A549 (cell line): ENCODE measurements around the gene PIGN. TPM values are rescaled to one million over a fixed set of nuclear protein-coding genes. Genes with fewer than 3 reads are reported as not detected.

ENCODE experiments used
- ATAC-seq, 2 experiments: fragments of 200-7000 bp in 1 of 2; fragments of >200 bp in 1 of 2; cut with Nextera tagmentation in 1 of 2; cut with Tn5 transposase in 1 of 2; 3 replicates each; pipeline versions ENCODE4 v1.8.0 to v1.9.1; 2018 to 2020; ENCODE audit warnings: mild to moderate bottlenecking in 1 of 2, moderate library complexity in 1 of 2
- CTCF ChIA-PET: fragments of 300-600 bp; sonication (Branson Sonifier 250); formaldehyde crosslinking; extraction: SDS; loops from one replicate; lab custom pipeline; 2021; ENCODE audit warnings: antibody characterized with exemption, inconsistent platforms; lab: Yijun Ruan, JAX
- POLR2A ChIA-PET: fragments of 350-600 bp; formaldehyde crosslinking; extraction: SDS; loops from one replicate; lab custom pipeline; 2021; ENCODE audit warnings: antibody characterized with exemption, inconsistent platforms; lab: Yijun Ruan, JAX
- DNase-seq, 2 experiments: peaks; one replicate each; pipeline versions ENCODE4 v3.0.0 to v3.0.0-alpha.2; 2011 to 2016; ENCODE audit warnings: low read depth in 1 of 2, low spot score in 1 of 2
- FAIRE-seq: peaks from 2 replicates; lab custom pipeline; 2011; peaks lifted over from hg19 to GRCh38; lab: Jason Lieb, UNC
- H3K27ac ChIP-seq, 2 experiments: fragments of >200 bp; sonication (Bioruptor Twin); formaldehyde crosslinking; 3 replicates each; pipeline ENCODE4 v1.5.1; 2016 to 2017
- H3K4me1 ChIP-seq: fragments of >200 bp; sonication (Bioruptor Twin); formaldehyde crosslinking; 3 replicates; pipeline ENCODE4 v1.6.1; 2016
- H3K4me2 ChIP-seq: fragments of >200 bp; sonication (Bioruptor Twin); formaldehyde crosslinking; 3 replicates; pipeline ENCODE4 v1.6.1; 2016
- H3K4me3 ChIP-seq: fragments of >200 bp; sonication (Bioruptor Twin); formaldehyde crosslinking; 3 replicates; pipeline ENCODE4 v1.5.1; 2016
- H3K9me3 ChIP-seq: fragments of >200 bp; sonication (Bioruptor Twin); formaldehyde crosslinking; 3 replicates; pipeline ENCODE4 v1.6.1; 2016
- ATOH8 ChIP-seq: fragments of 250-450 bp; sonication (Bioruptor Pico); IDR thresholded peaks from 2 replicates; pipeline ENCODE4 v1.5.0; 2020; ENCODE audit warnings: low read depth, mild to moderate bottlenecking, moderate library complexity
- EHF ChIP-seq: fragments of 250-450 bp; sonication (Bioruptor Pico); IDR thresholded peaks from 2 replicates; pipeline ENCODE4 v1.5.0; 2020; ENCODE audit warnings: mild to moderate bottlenecking
- EP300 ChIP-seq, 2 experiments: fragments of >200 bp; sonication (Bioruptor Twin); formaldehyde crosslinking; IDR thresholded peaks; 2 replicates in 1 of 2; 3 replicates in 1 of 2; pipeline ENCODE4 v1.6.1; 2016 to 2017
- FOSB ChIP-seq: fragments of 250-450 bp; sonication (Bioruptor Pico); IDR thresholded peaks from 2 replicates; pipeline ENCODE4 v1.5.0; 2020; ENCODE audit warnings: mild to moderate bottlenecking, moderate library complexity
- GATA3 ChIP-seq: IDR thresholded peaks from 2 replicates; pipeline ENCODE4 v1.6.1; 2012; ENCODE audit warnings: borderline replicate concordance
- HEYL ChIP-seq: fragments of 250-450 bp; sonication (Bioruptor Pico); IDR thresholded peaks from 2 replicates; pipeline ENCODE4 v1.8.0; 2021; ENCODE audit warnings: mild to moderate bottlenecking, moderate library complexity
- HMGXB4 ChIP-seq: fragments of 250-450 bp; sonication (Bioruptor Pico); IDR thresholded peaks from 2 replicates; pipeline ENCODE4 v1.5.0; 2021; ENCODE audit warnings: mild to moderate bottlenecking, moderate library complexity, borderline replicate concordance
- HOXA7 ChIP-seq: fragments of 250-450 bp; sonication (Bioruptor Pico); IDR thresholded peaks from 2 replicates; pipeline ENCODE4 v1.5.0; 2020; ENCODE audit warnings: mild to moderate bottlenecking, moderate library complexity
- HOXB5 ChIP-seq: fragments of 250-450 bp; sonication (Bioruptor Pico); IDR thresholded peaks from 2 replicates; pipeline ENCODE4 v1.5.0; 2020; ENCODE audit warnings: mild to moderate bottlenecking, moderate library complexity
- JUN ChIP-seq, 2 experiments: fragments of >200 bp; sonication (Bioruptor Twin); formaldehyde crosslinking; IDR thresholded peaks; 2 replicates in 1 of 2; 3 replicates in 1 of 2; pipeline ENCODE4 v1.6.1; 2016 to 2017
- JUNB ChIP-seq: fragments of >200 bp; sonication (Bioruptor Twin); formaldehyde crosslinking; IDR thresholded peaks from 2 replicates; pipeline ENCODE4 v1.6.1; 2016
- KDM5A ChIP-seq: fragments of 200-600 bp; sonication (generic); IDR thresholded peaks from 2 replicates; pipeline ENCODE4 v1.6.1; 2016; ENCODE audit warnings: antibody characterized with exemption, mild to moderate bottlenecking
- MAFK ChIP-seq: fragments of 450-650 bp; IDR thresholded peaks from 2 replicates; pipeline ENCODE4 v1.6.1; 2014; ENCODE audit not compliant: partially characterized antibody
- MYC ChIP-seq: IDR thresholded peaks from 2 replicates; pipeline ENCODE4 v1.6.1; 2012; ENCODE audit warnings: mild to moderate bottlenecking, inconsistent platforms, low read length, improper control_type of control experiment, borderline replicate concordance
- NR3C1 ChIP-seq: fragments of >200 bp; sonication (Bioruptor Twin); formaldehyde crosslinking; IDR thresholded peaks from 3 replicates; pipeline ENCODE4 v1.6.1; 2017
- PBX3 ChIP-seq: IDR thresholded peaks from 2 replicates; pipeline ENCODE4 v1.6.1; 2012
- PHF8 ChIP-seq: fragments of 200-600 bp; sonication (generic); IDR thresholded peaks from 2 replicates; pipeline ENCODE4 v1.6.1; 2016; ENCODE audit warnings: low read depth, mild to moderate bottlenecking, antibody characterized with exemption, moderate library complexity, borderline replicate concordance
- POLR2AphosphoS2 ChIP-seq: conservative IDR thresholded peaks from 2 replicates; pipeline ENCODE4 v1.6.1; 2012; ENCODE audit warnings: low read length, improper control_type of control experiment, inconsistent platforms
- RAD21 ChIP-seq, 2 experiments: fragments of >200 bp in 1 of 2; sonication (Bioruptor Twin) in 1 of 2; formaldehyde crosslinking in 1 of 2; IDR thresholded peaks in 1 of 2; conservative IDR thresholded peaks in 1 of 2; 2 replicates in 1 of 2; 3 replicates in 1 of 2; pipeline ENCODE4 v1.6.1; 2012 to 2018; ENCODE audit warnings: inconsistent platforms in 1 of 2
- SREBF2 ChIP-seq: fragments of 450-650 bp; IDR thresholded peaks from 2 replicates; pipeline ENCODE4 v1.6.1; 2014; ENCODE audit warnings: mild to moderate bottlenecking, moderate library complexity
- TP53 ChIP-seq: fragments of 250-450 bp; sonication (Bioruptor Pico); IDR thresholded peaks from 2 replicates; pipeline ENCODE4 v1.5.0; 2021; ENCODE audit warnings: mild to moderate bottlenecking, moderate library complexity
- USF2 ChIP-seq: fragments of 450-650 bp; IDR thresholded peaks from 2 replicates; pipeline ENCODE4 v1.6.1; 2014; ENCODE audit warnings: antibody characterized with exemption
- ZFP36 ChIP-seq: fragments of 450-650 bp; IDR thresholded peaks from 2 replicates; pipeline ENCODE4 v1.6.1; 2014; ENCODE audit warnings: borderline replicate concordance; ENCODE audit not compliant: partially characterized antibody
- ZNF302 ChIP-seq: fragments of 250-450 bp; sonication (Bioruptor Pico); IDR thresholded peaks from 2 replicates; pipeline ENCODE4 v1.9.0; 2021; ENCODE audit warnings: inconsistent platforms, mild to moderate bottlenecking, moderate library complexity
- ZSCAN20 ChIP-seq: fragments of 250-450 bp; sonication (Bioruptor Pico); IDR thresholded peaks from 2 replicates; pipeline ENCODE4 v1.8.0; 2022; ENCODE audit warnings: mild to moderate bottlenecking, moderate library complexity
- WGBS: methylation state at CpG from one replicate; pipeline ENCODE4 v1.1.6; 2017; ENCODE audit errors: missing lambda C conversion rate; 5-methylcytosine and 5-hydroxymethylcytosine counted together
- polyA plus RNA-seq, 4 experiments: library from polyadenylated mRNA; depleted of rRNA in 3 of 4; stranded (reverse); fragments of >200 nt; fragmentation: RNase III in 1 of 4; extraction: RNeasy Plus Mini Kit Qiagen cat#74134 plus additional on column Dnase treatment in 1 of 4; gene quantifications; 2 replicates in 3 of 4; 3 replicates in 1 of 4; pipeline ENCODE4 v1.2.3, GENCODE V29; 2011 to 2017

PIGN gene
- polyA plus RNA-seq, 2 of the 4 experiments (the other 2 are of a cell fraction): 12.9 to 37.0 TPM

GRCh38 chr18:62071071-62071470 is 115.8 kb downstream of the PIGN start:
- H3K4me3 ChIP-seq: no peak overlapping the region
- TF ChIP-seq FOSB (CRISPR knock-in tag): no peak
- TF ChIP-seq, all 56 proteins: peak for 0
- ATAC-seq: no peak
- WGBS: 92% methylated on average over 4 of the region's 4 CpGs
- FAIRE-seq: no peak
- no peak for DNase-seq
- Histone ChIP-seq H3K4me1 (no peaks in the 10 kb centered on the region), H3K9me3 (no peaks in the 10 kb centered on the region), H3K27ac (no peak overlapping the region), H3K4me2 (no peak overlapping the region)
- ChIA-PET POLR2A (no interaction called here), CTCF (no interaction called here)

GRCh38 chr18:62070302-62070701 is 116.6 kb downstream of the PIGN start:
- Histone ChIP-seq H3K4me3 (no peak overlapping the region), H3K9me3 (no peaks in the 10 kb centered on the region), H3K4me2 (no peak overlapping the region), H3K27ac (no peak overlapping the region), H3K4me1 (no peaks in the 10 kb centered on the region)
- ChIA-PET POLR2A (no interaction called here), CTCF (no interaction called here)
- TF ChIP-seq USF2 (no peak), MYC (no peak), HEYL (no peak), ZFP36 (no peak), GATA3 (no peak), HOXA7 (no peak), SREBF2 (no peak), PHF8 (no peak), EHF (CRISPR knock-in tag) (no peak), RAD21 (conservative IDR thresholded peaks at IDR 0.05 in 1 of 2, IDR thresholded peaks at IDR 0.05 in 1 of 2) (no peak), JUNB (no peak), MAFK (no peak), HOXB5 (CRISPR knock-in tag) (no peak), HMGXB4 (CRISPR knock-in tag) (no peak), EP300 (IDR thresholded peaks at IDR 0.05) (no peak)
- FAIRE-seq (no peak), ATAC-seq (no peak), DNase-seq (no peak)
- WGBS: 97% methylated on average over 2 of the region's 2 CpGs

- Histone ChIP-seq H3K4me3 (no peak overlapping the region), H3K27ac (no peak overlapping the region), H3K9me3 (no peaks in the 10 kb centered on the region), H3K4me2 (no peak overlapping the region), H3K4me1 (no peaks in the 10 kb centered on the region)
- 100% methylated on average over 2 of the region's 2 CpGs for WGBS
- ATAC-seq: no peak
- CTCF ChIA-PET: no interaction called here
- TF ChIP-seq TP53 (CRISPR knock-in tag): no peak
- TF ChIP-seq KDM5A: no peak
- no peak for TF ChIP-seq FOSB (CRISPR knock-in tag)
- no peak for TF ChIP-seq PBX3
- TF ChIP-seq HOXB5 (CRISPR knock-in tag): no peak
- TF ChIP-seq POLR2AphosphoS2: no peak
- no peak for TF ChIP-seq USF2
- TF ChIP-seq NR3C1: no peak
- TF ChIP-seq ATOH8 (CRISPR knock-in tag): no peak
- no peak for TF ChIP-seq ZSCAN20 (CRISPR knock-in tag)
- TF ChIP-seq ZNF302 (CRISPR knock-in tag): no peak
- TF ChIP-seq ZFP36: no peak
- TF ChIP-seq JUN (IDR thresholded peaks at IDR 0.05): no peak
- no peak for DNase-seq
- FAIRE-seq: no peak
- POLR2A ChIA-PET: no interaction called here
Measured at GRCh38 chr18:62069556-62069955, 117.3 kb downstream of the PIGN start.
